Astrocyte (in vitro differentiated cells and primary cell): ENCODE data around the gene NEIL1. TPM values are rescaled to one million over a fixed set of nuclear protein-coding genes. Genes with fewer than 3 reads are reported as not detected.

Source experiments
- DNase-seq: peaks from one replicate; pipeline ENCODE4 v3.0.0-alpha.2; 2010; ENCODE audit warnings: low read depth
- FAIRE-seq: peaks from 2 replicates; lab custom pipeline; 2011; peaks lifted over from hg19 to GRCh38; lab: Jason Lieb, UNC
- H2AFZ ChIP-seq: 2 replicates; pipeline ENCODE4 v1.6.0; 2012; ENCODE audit warnings: low read depth, low read length, inconsistent platforms
- H3K27ac ChIP-seq: 2 replicates; pipeline ENCODE4 v1.5.1; 2011; ENCODE audit warnings: low read depth, low read length, inconsistent platforms
- H3K27me3 ChIP-seq: 2 replicates; pipeline ENCODE4 v1.6.0; 2011; ENCODE audit warnings: low read length, inconsistent platforms; ENCODE audit not compliant: insufficient read depth
- H3K36me3 ChIP-seq: 2 replicates; pipeline ENCODE4 v1.5.1; 2011; ENCODE audit warnings: low read length, inconsistent platforms; ENCODE audit not compliant: insufficient read depth
- H3K4me1 ChIP-seq: 2 replicates; pipeline ENCODE4 v1.5.1; 2011; ENCODE audit warnings: low read length, inconsistent platforms; ENCODE audit not compliant: insufficient read depth
- H3K4me2 ChIP-seq: 2 replicates; pipeline ENCODE4 v1.6.0; 2012; ENCODE audit warnings: low read length, inconsistent platforms
- H3K4me3 ChIP-seq: 2 replicates; pipeline ENCODE4 v1.5.1; 2011; ENCODE audit warnings: low read depth, mild to moderate bottlenecking, low read length, inconsistent platforms; ENCODE audit not compliant: insufficient read depth
- H3K79me2 ChIP-seq: 2 replicates; pipeline ENCODE4 v1.6.0; 2012; ENCODE audit warnings: mild to moderate bottlenecking, low read length, inconsistent platforms; ENCODE audit not compliant: insufficient read depth
- H3K9ac ChIP-seq: 2 replicates; pipeline ENCODE4 v1.6.0; 2012; ENCODE audit warnings: mild to moderate bottlenecking, low read length, inconsistent platforms
- H3K9me3 ChIP-seq: 2 replicates; pipeline ENCODE4 v1.5.1; 2012; ENCODE audit warnings: low read depth, mild to moderate bottlenecking, low read length, inconsistent platforms; ENCODE audit not compliant: insufficient read depth
- H4K20me1 ChIP-seq: 2 replicates; pipeline ENCODE4 v1.6.0; 2012; ENCODE audit warnings: low read length, inconsistent platforms; ENCODE audit not compliant: insufficient read depth
- H3K27ac Mint-ChIP-seq: one replicate; pipeline ENCODE4 v1.8.0; 2021; ENCODE audit warnings: mild to moderate bottlenecking, mixed read lengths; ENCODE audit not compliant: unreplicated experiment
- H3K27me3 Mint-ChIP-seq: one replicate; pipeline ENCODE4 v1.8.0; 2021; ENCODE audit warnings: low read depth, mixed read lengths; ENCODE audit not compliant: unreplicated experiment
- H3K36me3 Mint-ChIP-seq: one replicate; pipeline ENCODE4 v1.8.0; 2021; ENCODE audit warnings: low read depth, mixed read lengths; ENCODE audit not compliant: unreplicated experiment
- H3K4me1 Mint-ChIP-seq: one replicate; pipeline ENCODE4 v1.8.0; 2021; ENCODE audit warnings: low read depth, mixed read lengths; ENCODE audit not compliant: unreplicated experiment
- H3K4me3 Mint-ChIP-seq: one replicate; pipeline ENCODE4 v1.8.0; 2021; ENCODE audit warnings: mild to moderate bottlenecking, moderate library complexity, mixed read lengths; ENCODE audit not compliant: unreplicated experiment
- H3K9me3 Mint-ChIP-seq: one replicate; pipeline ENCODE4 v1.8.0; 2021; ENCODE audit warnings: mild to moderate bottlenecking, mixed read lengths; ENCODE audit not compliant: unreplicated experiment
- CTCF ChIP-seq: IDR thresholded peaks from 2 replicates; pipeline ENCODE4 v1.5.1; 2011; ENCODE audit warnings: low read depth, mild to moderate bottlenecking, inconsistent platforms, low read length, moderate library complexity; ENCODE audit not compliant: insufficient read depth
- EZH2 ChIP-seq: IDR thresholded peaks from 2 replicates; pipeline ENCODE4 v1.6.1; 2012; ENCODE audit warnings: mild to moderate bottlenecking, low read length, inconsistent platforms; ENCODE audit not compliant: insufficient read depth
- total RNA-seq: library from RNA; stranded (reverse); gene quantifications from 2 replicates; pipeline ENCODE4 v1.2.1, GENCODE V29; 2021

NEIL1 gene
- total RNA-seq, 1 donor from 2014 or later, result 5.1 TPM

DNA sequence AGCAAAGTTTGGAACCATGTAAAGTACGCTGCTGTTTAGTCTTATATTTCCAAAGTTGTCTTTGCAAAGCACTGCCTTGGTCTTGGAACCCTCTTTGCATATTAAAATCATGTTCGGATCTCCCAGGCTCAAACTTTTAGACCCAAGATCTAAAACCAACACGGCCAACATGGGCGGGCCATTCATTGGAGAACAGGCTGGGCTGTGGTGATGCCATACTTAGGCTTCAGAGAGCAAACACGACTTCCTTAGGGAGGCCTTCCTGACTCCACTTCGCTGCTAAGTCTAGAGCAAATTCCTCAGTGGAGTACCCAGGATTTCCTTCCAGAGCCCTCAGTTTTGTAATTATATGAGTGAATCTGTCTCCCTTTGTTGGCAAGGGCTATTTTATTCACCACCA is 18.0 kb downstream of the NEIL1 start:
- H3K4me1 ChIP-seq, result peaks cover 16% of the 10 kb centered on the region
- no peaks in the 10 kb centered on the region for H3K9me3 ChIP-seq
- Mint-ChIP-seq H3K9me3 (no peaks in the 10 kb centered on the region), H3K4me1 (peaks cover 12% of the 10 kb centered on the region), H3K27me3 (no peaks in the 10 kb centered on the region), H3K4me3 (no peak overlapping the region), H3K27ac (no peak overlapping the region), H3K36me3 (peaks cover 12% of the 10 kb centered on the region)
- peaks cover 24% of the 10 kb centered on the region for H4K20me1 ChIP-seq
- no peak overlapping the region for H3K4me2 ChIP-seq
- H3K4me3 ChIP-seq, result no peak overlapping the region
- TF ChIP-seq EZH2 (no peak), CTCF (no peak)
- no peaks in the 10 kb centered on the region for H3K27me3 ChIP-seq
- H2AFZ ChIP-seq, result no peak overlapping the region
- FAIRE-seq (no peak), DNase-seq (no peak)
- H3K79me2 ChIP-seq, result peaks cover 12% of the 10 kb centered on the region
- H3K36me3 ChIP-seq, result peaks cover 18% of the 10 kb centered on the region
- H3K27ac ChIP-seq, result no peak overlapping the region
- H3K9ac ChIP-seq, result no peak overlapping the region

- H3K27ac Mint-ChIP-seq, result no peak overlapping the region
- peaks cover 17% of the 10 kb centered on the region for H3K79me2 ChIP-seq
- H3K36me3 Mint-ChIP-seq, result peaks cover 6% of the 10 kb centered on the region
- peaks cover 16% of the 10 kb centered on the region for H3K4me1 ChIP-seq
- H3K4me3 Mint-ChIP-seq, result no peak overlapping the region
- H3K4me3 ChIP-seq, result no peak overlapping the region
- no peak overlapping the region for H3K9ac ChIP-seq
- H2AFZ ChIP-seq, result no peak overlapping the region
- H3K36me3 ChIP-seq, result peaks cover 21% of the 10 kb centered on the region
- no peak for DNase-seq
- no peak for TF ChIP-seq EZH2
- TF ChIP-seq CTCF, result no peak
- H3K27me3 Mint-ChIP-seq, result no peaks in the 10 kb centered on the region
- FAIRE-seq, result no peak
- H3K4me2 ChIP-seq, result no peak overlapping the region
- no peak overlapping the region for H3K27ac ChIP-seq
- H3K27me3 ChIP-seq, result no peaks in the 10 kb centered on the region
- H3K9me3 ChIP-seq, result no peaks in the 10 kb centered on the region
- H3K4me1 Mint-ChIP-seq, result peaks cover 10% of the 10 kb centered on the region
- H4K20me1 ChIP-seq, result peaks cover 20% of the 10 kb centered on the region
- H3K9me3 Mint-ChIP-seq, result no peaks in the 10 kb centered on the region
These were observed 19.3 kb downstream of the NEIL1 start for GRCh38 chr15:75366163-75366562.

DNA sequence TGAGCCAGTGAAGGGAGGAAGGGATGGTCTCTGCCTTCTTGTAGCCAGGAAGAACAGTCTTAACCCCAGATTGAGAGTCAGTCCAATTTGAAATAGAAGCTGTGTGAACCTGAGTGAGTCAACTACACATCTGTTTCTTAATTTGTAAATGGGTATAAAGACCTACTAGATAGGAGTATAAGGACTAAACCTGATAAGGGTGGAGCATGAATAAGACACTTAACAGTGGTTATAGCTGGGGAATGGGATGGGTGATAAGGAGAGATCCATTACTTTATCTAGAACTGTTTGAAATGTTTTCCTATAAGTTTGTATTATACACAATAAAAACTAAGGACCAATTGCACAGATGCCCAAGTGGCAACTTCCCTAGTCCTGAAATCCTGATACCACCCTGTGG is 20.2 kb downstream of the NEIL1 start:
- Mint-ChIP-seq H3K4me1 (peaks cover 12% of the 10 kb centered on the region), H3K4me3 (peak overlapping the region; percentile 93), H3K27ac (no peak overlapping the region), H3K27me3 (no peaks in the 10 kb centered on the region), H3K9me3 (no peaks in the 10 kb centered on the region), H3K36me3 (peaks cover 9% of the 10 kb centered on the region)
- H3K4me2 ChIP-seq, result peak overlapping the region; percentile 97
- H4K20me1 ChIP-seq, result peaks cover 20% of the 10 kb centered on the region
- peaks cover 27% of the 10 kb centered on the region for H3K36me3 ChIP-seq
- no peaks in the 10 kb centered on the region for H3K27me3 ChIP-seq
- peaks cover 16% of the 10 kb centered on the region for H3K4me1 ChIP-seq
- H2AFZ ChIP-seq, result no peak overlapping the region
- H3K27ac ChIP-seq, result no peak overlapping the region
- no peak for TF ChIP-seq EZH2
- TF ChIP-seq CTCF, result no peak
- no peak for DNase-seq
- H3K9ac ChIP-seq, result peak overlapping the region; percentile 94
- no peak for FAIRE-seq
- H3K79me2 ChIP-seq, result peaks cover 17% of the 10 kb centered on the region
- H3K4me3 ChIP-seq, result no peak overlapping the region
- no peaks in the 10 kb centered on the region for H3K9me3 ChIP-seq
